ENCODE data around the gene KRT7. TPM values are rescaled to one million over a fixed set of nuclear protein-coding genes. Genes with fewer than 3 reads are reported as not detected.

Gene KRT7
- total RNA-seq, 3 donors from 2014 or later: 1.0 to 6.4 (median 1.7) TPM

- Histone ChIP-seq H3K9me3 (no peaks in the 10 kb centered on the region), H3K4me3 (no peak overlapping the region), H3K4me1 (ENCODE audit: low read depth) (peaks cover 12% of the 10 kb centered on the region), H3K36me3 (ENCODE audit: low read depth) (no peaks in the 10 kb centered on the region)
- intact Hi-C loops (cut with DNase I, micrococcal nuclease): no loop called here
- no peak for ATAC-seq
- TF ChIP-seq CTCF (IDR thresholded peaks at IDR 0.05): no peak
- no peak for DNase-seq
Observed at GRCh38 chr12:52216807-52217206, 16.2 kb upstream of the KRT7 start.

DNA sequence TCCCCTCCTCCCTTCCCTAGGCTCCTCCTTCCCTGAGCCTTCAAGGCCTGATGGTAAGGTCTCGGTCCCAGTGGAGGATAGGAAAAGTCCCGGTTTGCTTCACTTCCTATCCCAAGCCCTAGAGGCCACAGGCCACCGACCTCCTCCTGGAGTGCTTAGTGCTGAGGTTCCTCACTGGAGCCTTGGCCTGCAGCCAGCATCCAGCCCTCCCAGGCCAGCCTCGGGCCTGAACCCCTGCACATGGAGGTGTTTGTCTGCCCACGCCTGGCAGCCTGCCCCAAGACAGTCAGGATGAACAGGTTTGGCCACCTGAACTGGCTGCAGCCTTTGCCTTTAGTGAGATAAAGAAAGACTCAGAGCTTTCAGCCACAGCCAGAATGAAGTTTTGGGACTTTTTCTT, 15.8 kb upstream of the KRT7 start:
- Histone ChIP-seq H3K9me3 (no peaks in the 10 kb centered on the region), H3K36me3 (ENCODE audit: low read depth) (no peaks in the 10 kb centered on the region), H3K4me1 (ENCODE audit: low read depth) (peaks cover 12% of the 10 kb centered on the region), H3K4me3 (no peak overlapping the region)
- TF ChIP-seq CTCF (IDR thresholded peaks at IDR 0.05): no peak
- DNase-seq: peak; percentile 88 to 90 (median 89)
- intact Hi-C loops (cut with DNase I, micrococcal nuclease): no loop called here
- peak; percentile 77 for ATAC-seq

- intact Hi-C loops (cut with DNase I, micrococcal nuclease): no loop called here
- H3K4me1 ChIP-seq (ENCODE audit: low read depth): peaks cover 12% of the 10 kb centered on the region
- H3K36me3 ChIP-seq (ENCODE audit: low read depth): no peaks in the 10 kb centered on the region
Observed at GRCh38 chr12:52218001-52218400, 15.0 kb upstream of the KRT7 start.

DNA sequence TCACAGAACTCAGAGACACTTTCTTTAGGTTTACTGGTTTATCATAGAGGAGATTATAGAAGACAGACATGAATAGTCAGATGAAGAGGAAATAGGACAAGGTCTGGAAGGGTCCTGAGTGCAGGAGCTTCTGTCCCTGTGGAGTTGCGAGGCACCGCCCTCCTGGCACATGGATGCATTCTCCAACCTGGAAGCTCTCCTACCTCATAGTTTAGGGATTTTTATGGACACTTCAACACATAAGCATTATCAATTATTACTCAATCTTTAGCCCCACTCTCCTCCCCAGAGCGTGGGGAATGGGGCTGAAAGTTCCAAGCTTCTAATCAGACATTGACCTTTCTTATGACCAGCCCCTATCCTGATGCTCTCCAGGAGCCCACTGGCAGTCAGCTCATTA, 12.6 kb upstream of the KRT7 start:
- Histone ChIP-seq H3K9me3 (no peaks in the 10 kb centered on the region), H3K36me3 (ENCODE audit: low read depth) (no peaks in the 10 kb centered on the region), H3K4me3 (no peak overlapping the region), H3K4me1 (ENCODE audit: low read depth) (peaks cover 12% of the 10 kb centered on the region)
- intact Hi-C loops (cut with DNase I, micrococcal nuclease): no loop called here
- TF ChIP-seq CTCF (IDR thresholded peaks at IDR 0.05): no peak
- ATAC-seq (no peak), DNase-seq (no peak)

More at GRCh38 chr12:52218001-52218400, 15.0 kb upstream of the KRT7 start:
- ATAC-seq (no peak), DNase-seq (no peak)
- TF ChIP-seq CTCF (IDR thresholded peaks at IDR 0.05): no peak
- Histone ChIP-seq H3K9me3 (no peaks in the 10 kb centered on the region), H3K4me3 (no peak overlapping the region)

- Histone ChIP-seq H3K9me3 (no peaks in the 10 kb centered on the region), H3K4me3 (no peak overlapping the region), H3K36me3 (ENCODE audit: low read depth) (no peaks in the 10 kb centered on the region), H3K4me1 (ENCODE audit: low read depth) (peaks cover 12% of the 10 kb centered on the region)
- no peak for TF ChIP-seq CTCF (IDR thresholded peaks at IDR 0.05)
- intact Hi-C loops (cut with DNase I, micrococcal nuclease): no loop called here
- DNase-seq: no peak
- peak; percentile 9 for ATAC-seq
Observed at GRCh38 chr12:52221070-52221781, 11.8 kb upstream of the KRT7 start.
